HG02970 (cell line): ENCODE results near the gene IL5RA.

Experiments used
- ATAC-seq: cut with Tn5 transposase; IDR thresholded peaks from one replicate; pipeline ENCODE4 v1.9.1; 2021; ENCODE audit warnings: mild to moderate bottlenecking, moderate library complexity, moderate number of reproducible peaks; ENCODE audit not compliant: unreplicated experiment, low FRiP score

Gene IL5RA

GRCh38 chr3:3109407-3110298, 521 bp downstream of the IL5RA start:
- peak; percentile 56 for ATAC-seq

GRCh38 chr3:3107858-3108257, 2.3 kb downstream of the IL5RA start:
- ATAC-seq: no peak

- no peak for ATAC-seq
These were observed 3.0 kb downstream of the IL5RA start for GRCh38 chr3:3107181-3107580.

- ATAC-seq: no peak
These were observed 4.4 kb downstream of the IL5RA start for GRCh38 chr3:3105815-3106214.

- ATAC-seq: no peak
These were observed 4.9 kb downstream of the IL5RA start for GRCh38 chr3:3105246-3105645.

- ATAC-seq: no peak
These were observed 7.4 kb downstream of the IL5RA start for GRCh38 chr3:3102751-3103150.

- ATAC-seq: no peak
These were observed 8.3 kb downstream of the IL5RA start for GRCh38 chr3:3101660-3102458.

- ATAC-seq: no peak
These were observed 12.2 kb downstream of the IL5RA start for GRCh38 chr3:3097958-3098357.

- ATAC-seq: peak; percentile 93
These were observed 21.2 kb downstream of the IL5RA start for GRCh38 chr3:3089017-3089416.

- no peak for ATAC-seq
These were observed 22.3 kb downstream of the IL5RA start for GRCh38 chr3:3087716-3088465.

- no peak for ATAC-seq
These were observed 22.9 kb downstream of the IL5RA start for GRCh38 chr3:3087279-3087678.

- ATAC-seq: no peak
These were observed 23.9 kb downstream of the IL5RA start for GRCh38 chr3:3086239-3086638.

GRCh38 chr3:3085782-3086181, 24.4 kb downstream of the IL5RA start:
- ATAC-seq: no peak

GRCh38 chr3:3084890-3085289, 25.3 kb downstream of the IL5RA start:
- ATAC-seq: no peak

GRCh38 chr3:3082234-3082924, 27.8 kb downstream of the IL5RA start:
- peak; percentile 49 for ATAC-seq

GRCh38 chr3:3081381-3082233, 28.6 kb downstream of the IL5RA start:
- ATAC-seq: peak; percentile 50

- ATAC-seq: no peak
These were observed 29.9 kb downstream of the IL5RA start for GRCh38 chr3:3080309-3080708.

- no peak for ATAC-seq
These were observed 35.5 kb downstream of the IL5RA start for GRCh38 chr3:3074551-3075257.

- no peak for ATAC-seq
These were observed 39.0 kb downstream of the IL5RA start for GRCh38 chr3:3071136-3071535.
